Measurements from ENCODE around the gene APOA4. TPM values are rescaled to one million over a fixed set of nuclear protein-coding genes. Genes with fewer than 3 reads are reported as not detected.
A peak's percentile ranks its signal among the peaks of the same experiment; 100 is the strongest.

APOA4 gene
- total and polyA plus RNA-seq, 9 of the 15 experiments (the other 6 are each of a cell fraction or from before 2014, with no cell fraction given), result 0.07 TPM; not detected in 8

GRCh38 chr11:116835791-116836631, 12.9 kb upstream of the APOA4 start (continued):
- TF ChIP-seq ZNF551 (CRISPR knock-in tag; IDR thresholded peaks at IDR 0.05), result no peak
- TF ChIP-seq HLTF (IDR thresholded peaks at IDR 0.05), result no peak
- TF ChIP-seq SIRT6 (IDR thresholded peaks at IDR 0.05; ENCODE audit: low read depth, low read length), result no peak
- TF ChIP-seq PCBP1 (IDR thresholded peaks at IDR 0.05; ENCODE audit: low read depth, low read length, poor library complexity, severe bottlenecking), result no peak
- TF ChIP-seq CHD2 (IDR thresholded peaks at IDR 0.05; ENCODE audit: low read depth, low read length), result no peak
- no peak for TF ChIP-seq PTRF (tag; IDR thresholded peaks at IDR 0.05)
- no peak for TF ChIP-seq NELFE (IDR thresholded peaks at IDR 0.05; ENCODE audit: insufficient read depth, insufficient read length)
- TF ChIP-seq XRCC3 (IDR thresholded peaks at IDR 0.05), result no peak
- TF ChIP-seq, protein P1, sequence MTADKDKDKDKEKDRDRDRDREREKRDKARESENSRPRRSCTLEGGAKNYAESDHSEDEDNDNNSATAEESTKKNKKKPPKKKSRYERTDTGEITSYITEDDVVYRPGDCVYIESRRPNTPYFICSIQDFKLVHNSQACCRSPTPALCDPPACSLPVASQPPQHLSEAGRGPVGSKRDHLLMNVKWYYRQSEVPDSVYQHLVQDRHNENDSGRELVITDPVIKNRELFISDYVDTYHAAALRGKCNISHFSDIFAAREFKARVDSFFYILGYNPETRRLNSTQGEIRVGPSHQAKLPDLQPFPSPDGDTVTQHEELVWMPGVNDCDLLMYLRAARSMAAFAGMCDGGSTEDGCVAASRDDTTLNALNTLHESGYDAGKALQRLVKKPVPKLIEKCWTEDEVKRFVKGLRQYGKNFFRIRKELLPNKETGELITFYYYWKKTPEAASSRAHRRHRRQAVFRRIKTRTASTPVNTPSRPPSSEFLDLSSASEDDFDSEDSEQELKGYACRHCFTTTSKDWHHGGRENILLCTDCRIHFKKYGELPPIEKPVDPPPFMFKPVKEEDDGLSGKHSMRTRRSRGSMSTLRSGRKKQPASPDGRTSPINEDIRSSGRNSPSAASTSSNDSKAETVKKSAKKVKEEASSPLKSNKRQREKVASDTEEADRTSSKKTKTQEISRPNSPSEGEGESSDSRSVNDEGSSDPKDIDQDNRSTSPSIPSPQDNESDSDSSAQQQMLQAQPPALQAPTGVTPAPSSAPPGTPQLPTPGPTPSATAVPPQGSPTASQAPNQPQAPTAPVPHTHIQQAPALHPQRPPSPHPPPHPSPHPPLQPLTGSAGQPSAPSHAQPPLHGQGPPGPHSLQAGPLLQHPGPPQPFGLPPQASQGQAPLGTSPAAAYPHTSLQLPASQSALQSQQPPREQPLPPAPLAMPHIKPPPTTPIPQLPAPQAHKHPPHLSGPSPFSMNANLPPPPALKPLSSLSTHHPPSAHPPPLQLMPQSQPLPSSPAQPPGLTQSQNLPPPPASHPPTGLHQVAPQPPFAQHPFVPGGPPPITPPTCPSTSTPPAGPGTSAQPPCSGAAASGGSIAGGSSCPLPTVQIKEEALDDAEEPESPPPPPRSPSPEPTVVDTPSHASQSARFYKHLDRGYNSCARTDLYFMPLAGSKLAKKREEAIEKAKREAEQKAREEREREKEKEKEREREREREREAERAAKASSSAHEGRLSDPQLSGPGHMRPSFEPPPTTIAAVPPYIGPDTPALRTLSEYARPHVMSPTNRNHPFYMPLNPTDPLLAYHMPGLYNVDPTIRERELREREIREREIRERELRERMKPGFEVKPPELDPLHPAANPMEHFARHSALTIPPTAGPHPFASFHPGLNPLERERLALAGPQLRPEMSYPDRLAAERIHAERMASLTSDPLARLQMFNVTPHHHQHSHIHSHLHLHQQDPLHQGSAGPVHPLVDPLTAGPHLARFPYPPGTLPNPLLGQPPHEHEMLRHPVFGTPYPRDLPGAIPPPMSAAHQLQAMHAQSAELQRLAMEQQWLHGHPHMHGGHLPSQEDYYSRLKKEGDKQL (CRISPR knock-in tag; IDR thresholded peaks at IDR 0.05; ENCODE audit: borderline replicate concordance), result no peak
- peak; percentile 25 for TF ChIP-seq MEIS2 (IDR thresholded peaks at IDR 0.05; ENCODE audit: partially characterized antibody)
- TF ChIP-seq TCF3 (CRISPR knock-in tag; IDR thresholded peaks at IDR 0.05), result no peak
- TF ChIP-seq SMARCE1 (IDR thresholded peaks at IDR 0.05), result no peak
- TF ChIP-seq L3MBTL2 (IDR thresholded peaks at IDR 0.05), result peak; percentile 97
- TF ChIP-seq ZNF134 (CRISPR knock-in tag; conservative IDR thresholded peaks at IDR 0.05), result no peak
- TF ChIP-seq EZH2 (IDR thresholded peaks at IDR 0.05; ENCODE audit: borderline replicate concordance, low read depth, low read length), result no peak
- no peak for TF ChIP-seq JUNB (CRISPR knock-in tag; conservative IDR thresholded peaks at IDR 0.05)
- TF ChIP-seq, protein P2, sequence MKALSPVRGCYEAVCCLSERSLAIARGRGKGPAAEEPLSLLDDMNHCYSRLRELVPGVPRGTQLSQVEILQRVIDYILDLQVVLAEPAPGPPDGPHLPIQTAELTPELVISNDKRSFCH (CRISPR knock-in tag; IDR thresholded peaks at IDR 0.05), result no peak
- TF ChIP-seq, protein P2 (tag; IDR thresholded peaks at IDR 0.05), result peak; percentile 49; the same call in 1 of the 2 replicates
- TF ChIP-seq ZBTB11 (CRISPR knock-in tag; IDR thresholded peaks at IDR 0.05), result no peak
